Liver (tissue), 9 donors: ENCODE results near the gene CCKAR. TPM values are rescaled to one million over a fixed set of nuclear protein-coding genes. Genes with fewer than 3 reads are reported as not detected.

ENCODE experiments used
- DNase-seq: peaks from one replicate; pipeline ENCODE4 v3.0.0-alpha.2; 2017; ENCODE audit warnings: low spot score
- H3K27ac ChIP-seq, 2 donors: one replicate each; pipeline ENCODE4 v1.7.0; 2013; ENCODE audit warnings: inconsistent platforms in 2 of 2, low read length in 2 of 2, control low read depth in 1 of 2, low read depth in 1 of 2, mild to moderate bottlenecking in 1 of 2
- H3K27me3 ChIP-seq, 4 donors: one replicate each; pipeline versions ENCODE4 v1.6.1 to v1.7.0; 2013; ENCODE audit warnings: low read length in 3 of 4, inconsistent platforms in 1 of 4, mild to moderate bottlenecking in 1 of 4, moderate library complexity in 1 of 4; ENCODE audit not compliant: control insufficient read depth in 4 of 4, insufficient read depth in 4 of 4
- H3K36me3 ChIP-seq, 4 donors: one replicate each; pipeline versions ENCODE4 v1.6.1 to v1.7.0; 2013; ENCODE audit warnings: low read length in 3 of 4, mild to moderate bottlenecking in 3 of 4, low read depth in 1 of 4, moderate library complexity in 1 of 4; ENCODE audit not compliant: control insufficient read depth in 4 of 4, insufficient read depth in 3 of 4
- H3K4me1 ChIP-seq, 4 donors: one replicate each; pipeline versions ENCODE4 v1.6.1 to v1.7.0; 2013; ENCODE audit warnings: low read length in 3 of 4, mild to moderate bottlenecking in 3 of 4, moderate library complexity in 1 of 4; ENCODE audit not compliant: control insufficient read depth in 4 of 4, insufficient read depth in 4 of 4
- H3K4me3 ChIP-seq, 3 donors: one replicate each; pipeline versions ENCODE4 v1.6.1 to v1.7.0; 2013; ENCODE audit warnings: low read length in 3 of 3, control low read depth in 1 of 3, low read depth in 1 of 3, mild to moderate bottlenecking in 1 of 3
- H3K9ac ChIP-seq, 2 donors: one replicate each; pipeline ENCODE4 v1.7.0; 2013; ENCODE audit warnings: low read length in 2 of 2, mild to moderate bottlenecking in 2 of 2, moderate library complexity in 2 of 2, control low read depth in 1 of 2, low read depth in 1 of 2
- H3K9me3 ChIP-seq, 4 donors: one replicate each; pipeline versions ENCODE4 v1.6.1 to v1.7.0; 2013; ENCODE audit warnings: low read length in 3 of 4; ENCODE audit not compliant: control insufficient read depth in 4 of 4
- CTCF ChIP-seq: fragments of 150-350 bp; IDR thresholded peaks from 2 replicates; pipeline ENCODE4 v1.5.1; 2017; ENCODE audit warnings: improper control_type of control experiment, low read depth, low read length; ENCODE audit not compliant: missing input control
- EGR1 ChIP-seq, 2 donors: IDR thresholded peaks; 2 replicates each; pipeline ENCODE4 v1.6.1; 2016 to 2018; ENCODE audit warnings: antibody characterized with exemption in 2 of 2, low read depth in 2 of 2
- FOXA1 ChIP-seq: IDR thresholded peaks from 2 replicates; pipeline ENCODE4 v1.6.1; 2016; ENCODE audit warnings: antibody characterized with exemption
- FOXA2 ChIP-seq: IDR thresholded peaks from 2 replicates; pipeline ENCODE4 v1.6.1; 2016; ENCODE audit warnings: antibody characterized with exemption
- GABPA ChIP-seq, 2 donors: IDR thresholded peaks in 1 of 2; conservative IDR thresholded peaks in 1 of 2; 2 replicates each; pipeline ENCODE4 v1.6.1; 2016; ENCODE audit warnings: antibody characterized with exemption in 2 of 2, mild to moderate bottlenecking in 1 of 2, moderate library complexity in 1 of 2
- HNF4A ChIP-seq, 2 donors: conservative IDR thresholded peaks; 2 replicates each; pipeline ENCODE4 v1.6.1; 2016; ENCODE audit warnings: antibody characterized with exemption in 2 of 2, mild to moderate bottlenecking in 2 of 2
- HNF4G ChIP-seq: IDR thresholded peaks from 2 replicates; pipeline ENCODE4 v1.6.1; 2016; ENCODE audit warnings: antibody characterized with exemption
- JUND ChIP-seq, 2 donors: IDR thresholded peaks; 2 replicates each; pipeline ENCODE4 v1.6.1; 2016; ENCODE audit warnings: antibody characterized with exemption in 2 of 2
- MAX ChIP-seq: IDR thresholded peaks from 2 replicates; pipeline ENCODE4 v1.6.1; 2016; ENCODE audit warnings: antibody characterized with exemption
- NR2F2 ChIP-seq: IDR thresholded peaks from 2 replicates; pipeline ENCODE4 v1.6.1; 2016; ENCODE audit warnings: antibody characterized with exemption
- RAD21 ChIP-seq, 2 donors: IDR thresholded peaks; 2 replicates each; pipeline ENCODE4 v1.6.1; 2016; ENCODE audit warnings: antibody characterized with exemption in 2 of 2, mild to moderate bottlenecking in 2 of 2
- REST ChIP-seq: IDR thresholded peaks from 2 replicates; pipeline ENCODE4 v1.6.1; 2016; ENCODE audit warnings: antibody characterized with exemption, mild to moderate bottlenecking
- RXRA ChIP-seq, 2 donors: IDR thresholded peaks; 2 replicates each; pipeline ENCODE4 v1.6.1; 2017 to 2018; ENCODE audit warnings: antibody characterized with exemption in 2 of 2, mild to moderate bottlenecking in 1 of 2
- SP1 ChIP-seq: IDR thresholded peaks from 2 replicates; pipeline ENCODE4 v1.6.1; 2018; ENCODE audit warnings: antibody characterized with exemption, mild to moderate bottlenecking
- TAF1 ChIP-seq: conservative IDR thresholded peaks from 2 replicates; pipeline ENCODE4 v1.6.1; 2016; ENCODE audit warnings: antibody characterized with exemption, mild to moderate bottlenecking
- YY1 ChIP-seq: IDR thresholded peaks from 2 replicates; pipeline ENCODE4 v1.6.1; 2016; ENCODE audit warnings: antibody characterized with exemption, mild to moderate bottlenecking
- ZBTB33 ChIP-seq: IDR thresholded peaks from 2 replicates; pipeline ENCODE4 v1.6.1; 2016; ENCODE audit warnings: antibody characterized with exemption
- WGBS: extraction: QIAGEN DNeasy Blood & Tissue Kit; methylation state at CpG from one replicate; pipeline ENCODE4 v1.1.7; 2013; 5-methylcytosine and 5-hydroxymethylcytosine counted together
- polyA plus RNA-seq, 2 donors: library from polyadenylated mRNA; stranded (reverse) in 1 of 2; unstranded in 1 of 2; fragments of 200-250 nt in 1 of 2; fragments of >200 nt in 1 of 2; fragmentation: Nextera tagmentation in 1 of 2; extraction: Ambion mirVana in 1 of 2; gene quantifications; one replicate each; pipeline versions ENCODE4 v1.2.1 to v1.2.3, GENCODE V29; 2013 to 2015
- total RNA-seq, 2 donors: library from RNA; depleted of rRNA; stranded (reverse); fragments of >200 nt; gene quantifications; one replicate each; pipeline ENCODE4 v1.2.3, GENCODE V29; 2014
- TF ChIP-seq, protein P1 (sequence below): IDR thresholded peaks from 2 replicates; pipeline ENCODE4 v1.6.1; 2016; ENCODE audit warnings: antibody characterized with exemption
- donor health status: healthy.
- donor health status: healthy.
- donor health status: healthy.
- donor health status: healthy.
- donor health status: healthy.

CCKAR gene
- total and polyA plus RNA-seq, 4 donors: not detected

DNA sequence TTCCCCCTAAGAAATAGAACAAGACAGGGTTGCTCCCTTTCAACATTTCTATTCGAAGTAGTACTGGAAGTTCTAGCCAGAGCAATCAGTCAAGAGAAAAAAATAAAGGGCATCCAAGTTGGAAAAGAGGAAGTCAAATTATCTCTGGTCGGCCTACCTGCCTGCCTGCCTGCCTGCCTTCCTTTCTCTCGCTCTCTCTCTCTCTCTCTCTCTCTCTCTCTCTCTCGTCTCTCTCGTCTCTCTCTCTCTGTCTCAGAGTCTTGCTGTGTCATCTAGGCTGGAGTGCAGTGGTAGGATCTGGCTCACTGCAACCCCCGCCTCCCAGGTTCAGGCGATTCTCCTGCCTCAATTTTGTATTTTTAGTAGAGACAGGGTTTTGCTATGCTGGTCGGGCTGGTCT, 42.9 kb downstream of the CCKAR start:
- H3K9me3 ChIP-seq: no peaks in the 10 kb centered on the region
- H3K4me1 ChIP-seq: no peaks in the 10 kb centered on the region
- H3K27ac ChIP-seq: no peak overlapping the region
- H3K9ac ChIP-seq: no peak overlapping the region
- no peaks in the 10 kb centered on the region for H3K27me3 ChIP-seq
- no peak for TF ChIP-seq MAX
- no peak for TF ChIP-seq RXRA (IDR thresholded peaks at IDR 0.05)
- no peak for TF ChIP-seq EGR1 (IDR thresholded peaks at IDR 0.05; ENCODE audit: low read depth in 2 of 2)
- TF ChIP-seq YY1: no peak
- TF ChIP-seq JUND (IDR thresholded peaks at IDR 0.05): no peak
- TF ChIP-seq RAD21 (IDR thresholded peaks at IDR 0.05): no peak
- TF ChIP-seq HNF4A (conservative IDR thresholded peaks at IDR 0.05): no peak
- no peak for TF ChIP-seq ZBTB33
- TF ChIP-seq NR2F2: no peak
- TF ChIP-seq FOXA2: no peak
- no peak for TF ChIP-seq TAF1
- TF ChIP-seq REST: no peak
- TF ChIP-seq FOXA1: no peak
- TF ChIP-seq, protein P1, sequence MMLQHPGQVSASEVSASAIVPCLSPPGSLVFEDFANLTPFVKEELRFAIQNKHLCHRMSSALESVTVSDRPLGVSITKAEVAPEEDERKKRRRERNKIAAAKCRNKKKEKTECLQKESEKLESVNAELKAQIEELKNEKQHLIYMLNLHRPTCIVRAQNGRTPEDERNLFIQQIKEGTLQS: no peak
- no peak for TF ChIP-seq GABPA (IDR thresholded peaks at IDR 0.05 in 1 of 2, conservative IDR thresholded peaks at IDR 0.05 in 1 of 2)
- no peak for TF ChIP-seq SP1
- no peak for TF ChIP-seq HNF4G
- no peaks in the 10 kb centered on the region for H3K36me3 ChIP-seq
- no peak for DNase-seq
- 61% methylated on average over 6 of the region's 8 CpGs for WGBS
- no peak overlapping the region for H3K4me3 ChIP-seq

DNA sequence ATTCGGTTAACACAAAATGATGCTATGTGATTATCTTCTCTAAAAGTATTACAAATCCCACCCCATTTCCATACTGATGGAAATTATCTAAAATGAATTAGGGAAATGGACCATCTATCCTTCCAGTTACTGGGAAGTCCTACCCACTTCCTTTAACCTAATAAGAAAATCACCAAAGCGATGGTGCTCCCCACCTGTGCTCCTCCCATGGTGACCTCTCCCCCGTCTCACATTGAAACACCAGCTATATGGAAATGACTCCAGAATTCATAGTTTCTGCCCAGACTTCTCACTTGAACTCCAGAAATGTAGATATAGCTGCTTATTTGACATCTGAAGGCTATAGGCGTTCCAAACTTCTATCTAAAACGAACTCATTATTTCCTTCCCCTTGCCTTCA, 48.5 kb downstream of the CCKAR start:
- Histone ChIP-seq H3K36me3 (peaks cover 0 to 5% (median 0%) of the 10 kb centered on the region in 4 donors), H3K4me3 (no peak overlapping the region), H3K27ac (no peak overlapping the region), H3K9ac (no peak overlapping the region), H3K9me3 (no peaks in the 10 kb centered on the region), H3K4me1 (no peaks in the 10 kb centered on the region), H3K27me3 (no peaks in the 10 kb centered on the region)
- DNase-seq: no peak
- WGBS: 95% methylated on average over 5 of the region's 5 CpGs
- no peak for TF ChIP-seq NR2F2
- no peak for TF ChIP-seq SP1
- TF ChIP-seq GABPA (IDR thresholded peaks at IDR 0.05 in 1 of 2, conservative IDR thresholded peaks at IDR 0.05 in 1 of 2): no peak
- TF ChIP-seq TAF1: no peak
- TF ChIP-seq YY1: no peak
- no peak for TF ChIP-seq FOXA1
- no peak for TF ChIP-seq CTCF
- TF ChIP-seq JUND (IDR thresholded peaks at IDR 0.05): no peak
- TF ChIP-seq, protein P1: no peak
- TF ChIP-seq REST: no peak
- TF ChIP-seq EGR1 (IDR thresholded peaks at IDR 0.05; ENCODE audit: low read depth in 2 of 2): no peak
- no peak for TF ChIP-seq MAX
